ENCODE results near the gene TEX38. TPM values are rescaled to one million over a fixed set of nuclear protein-coding genes. Genes with fewer than 3 reads are reported as not detected.

Gene TEX38
- total and polyA plus RNA-seq, 12 donors: 0.11 to 0.54 (median 0.30) TPM; not detected in 8

DNA sequence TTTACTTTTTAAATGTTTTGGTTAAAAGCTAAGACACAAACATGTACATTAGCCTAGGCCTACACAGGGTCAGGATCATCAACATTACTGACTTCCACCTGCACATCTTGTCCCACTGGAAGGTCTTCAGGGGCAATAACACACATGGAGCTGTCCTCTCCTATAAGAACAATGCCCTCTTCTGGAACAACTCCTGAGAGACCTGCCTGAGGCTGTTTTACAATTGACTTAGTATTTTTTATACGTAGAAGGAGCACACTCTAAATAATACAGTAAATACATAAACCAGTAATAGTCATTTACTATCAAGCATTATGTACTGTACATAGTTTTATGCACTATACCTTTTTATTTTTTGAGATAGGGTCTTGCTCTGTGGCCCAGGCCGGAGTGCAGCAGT is 40.9 kb upstream of the TEX38 start:
- DNase-seq: no peak
- TF ChIP-seq CTCF (IDR thresholded peaks at IDR 0.05) (no peak), POLR2A (IDR thresholded peaks at IDR 0.05) (no peak)
- peaks cover 0 to 54% of the 10 kb centered on the region in 2 donors for H3K36me3 ChIP-seq (replicated peaks in 1 of 2)
- 89 to 94% (median 92%) methylated on average over 2 of the region's 2 CpGs for WGBS, 4 donors
- no peaks in the 10 kb centered on the region for H3K27me3 ChIP-seq
- no peak overlapping the region for H3K4me3 ChIP-seq
- H3K9me3 ChIP-seq (replicated peaks in 1 of 3): no peaks in the 10 kb centered on the region
- no peak overlapping the region for H3K27ac ChIP-seq
- intact Hi-C loops (cut with DNase I): no loop called here
- no peaks in the 10 kb centered on the region for H3K4me1 ChIP-seq (replicated peaks in 1 of 2)

GRCh38 chr1:46635205-46635604 is 36.4 kb upstream of the TEX38 start:
- WGBS, 4 donors: 74 to 100% (median 94%) methylated on average over 2 of the region's 2 CpGs
- Histone ChIP-seq H3K9me3 (replicated peaks in 1 of 3) (no peaks in the 10 kb centered on the region), H3K36me3 (replicated peaks in 1 of 2) (peaks cover 0 to 55% of the 10 kb centered on the region in 2 donors), H3K4me1 (replicated peaks in 1 of 2) (peaks cover 0 to 13% of the 10 kb centered on the region in 2 donors), H3K4me3 (no peak overlapping the region), H3K27ac (no peak overlapping the region), H3K27me3 (no peaks in the 10 kb centered on the region)
- TF ChIP-seq POLR2A (IDR thresholded peaks at IDR 0.05) (no peak), CTCF (IDR thresholded peaks at IDR 0.05) (no peak)
- no peak for DNase-seq
- intact Hi-C loops (cut with DNase I): no loop called here

- intact Hi-C loops (cut with DNase I): no loop called here
Measured at GRCh38 chr1:46637444-46638083, 34.1 kb upstream of the TEX38 start.

DNA sequence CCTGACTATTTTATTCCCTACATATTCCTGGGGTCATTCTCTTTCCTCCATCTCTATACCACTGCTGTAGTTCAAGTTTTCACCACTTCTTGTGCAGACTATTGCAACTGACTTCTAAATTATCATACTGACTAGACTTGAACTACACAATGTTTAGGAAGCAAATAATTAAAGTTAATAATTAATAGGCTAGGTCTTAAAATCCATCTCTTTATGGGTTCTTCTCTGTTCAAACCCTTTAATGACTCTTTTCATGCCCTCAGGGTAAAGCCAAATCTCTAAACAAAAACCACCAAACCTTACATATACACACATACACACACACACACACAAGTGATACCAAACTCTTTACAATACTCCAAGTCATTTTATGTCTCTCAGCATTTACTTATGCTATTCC is 32.7 kb upstream of the TEX38 start:
- intact Hi-C loops (cut with DNase I): no loop called here
- Histone ChIP-seq H3K4me3 (no peak overlapping the region), H3K36me3 (replicated peaks in 1 of 2) (peaks cover 0 to 26% of the 10 kb centered on the region in 2 donors), H3K27me3 (no peaks in the 10 kb centered on the region), H3K27ac (no peak overlapping the region), H3K4me1 (replicated peaks in 1 of 2) (peaks cover 4 to 27% of the 10 kb centered on the region in 2 donors), H3K9me3 (replicated peaks in 1 of 3) (no peaks in the 10 kb centered on the region)
- no peak for DNase-seq
- TF ChIP-seq CTCF (IDR thresholded peaks at IDR 0.05) (no peak), POLR2A (IDR thresholded peaks at IDR 0.05) (no peak)

More at GRCh38 chr1:46637444-46638083, 34.1 kb upstream of the TEX38 start:
- Histone ChIP-seq H3K4me3 (no peak overlapping the region), H3K4me1 (replicated peaks in 1 of 2) (peaks cover under 1 to 13% of the 10 kb centered on the region in 2 donors), H3K27me3 (no peaks in the 10 kb centered on the region), H3K36me3 (replicated peaks in 1 of 2) (peaks cover 0 to 39% of the 10 kb centered on the region in 2 donors), H3K27ac (peak overlapping the region in 1 of 5 donors; percentile 50), H3K9me3 (replicated peaks in 1 of 3) (no peaks in the 10 kb centered on the region)
- DNase-seq: no peak
- 16 to 33% (median 29%) methylated on average over 2 of the region's 2 CpGs for WGBS, 4 donors
- TF ChIP-seq POLR2A (IDR thresholded peaks at IDR 0.05): no peak
- no peak for TF ChIP-seq CTCF (IDR thresholded peaks at IDR 0.05)
